HG02943 (cell line): ENCODE data around the gene LRRC10.
"Not testable (repeated sequence)": the region's sequence is repeated elsewhere in the genome, so short reads cannot be mapped to it uniquely, and the experiment has no call there.

Experiments used
- ATAC-seq: cut with Tn5 transposase; IDR thresholded peaks from one replicate; pipeline ENCODE4 v1.9.1; 2021; ENCODE audit warnings: mild to moderate bottlenecking, low read depth, moderate library complexity; ENCODE audit not compliant: unreplicated experiment

The LRRC10 gene

GRCh38 chr12:69620077-69620476 is 9.4 kb upstream of the LRRC10 start:
- ATAC-seq = no peak

- no peak for ATAC-seq
Measured at GRCh38 chr12:69619050-69619449, 8.3 kb upstream of the LRRC10 start.

GRCh38 chr12:69616025-69616424 is 5.3 kb upstream of the LRRC10 start:
- no peak for ATAC-seq

- ATAC-seq = no peak
Measured at GRCh38 chr12:69613351-69613750, 2.6 kb upstream of the LRRC10 start.

- ATAC-seq = no peak
Measured at GRCh38 chr12:69610126-69610525, 581 bp downstream of the LRRC10 start.

GRCh38 chr12:69608114-69608513 is 2.6 kb downstream of the LRRC10 start:
- no peak for ATAC-seq

GRCh38 chr12:69604275-69604674 is 6.4 kb downstream of the LRRC10 start:
- not testable (repeated sequence) for ATAC-seq

GRCh38 chr12:69603556-69603955 is 7.2 kb downstream of the LRRC10 start:
- not testable (repeated sequence) for ATAC-seq

GRCh38 chr12:69602954-69603353 is 7.8 kb downstream of the LRRC10 start:
- no peak for ATAC-seq

GRCh38 chr12:69601962-69602685 is 8.6 kb downstream of the LRRC10 start:
- ATAC-seq = no peak

- no peak for ATAC-seq
Measured at GRCh38 chr12:69600804-69601203, 9.9 kb downstream of the LRRC10 start.

GRCh38 chr12:69598174-69598753 is 12.4 kb downstream of the LRRC10 start:
- ATAC-seq = no peak

- no peak for ATAC-seq
Measured at GRCh38 chr12:69595689-69596088, 15.0 kb downstream of the LRRC10 start.

- ATAC-seq = no peak
Measured at GRCh38 chr12:69589082-69589481, 21.6 kb downstream of the LRRC10 start.

- ATAC-seq = no peak
Measured at GRCh38 chr12:69588527-69588926, 22.2 kb downstream of the LRRC10 start.

GRCh38 chr12:69585189-69586062 is 25.3 kb downstream of the LRRC10 start, which contains the start of gene CCT2:
Gene CCT2, plus strand, starts transcription at chr12:69585459. Its CDS starts 63 bp downstream, at chr12:69585522.
- ATAC-seq = peak; percentile 99

GRCh38 chr12:69583203-69583602 is 27.5 kb downstream of the LRRC10 start:
- ATAC-seq = no peak

- no peak for ATAC-seq
Measured at GRCh38 chr12:69580074-69580473, 30.6 kb downstream of the LRRC10 start.

GRCh38 chr12:69579029-69579428 is 31.7 kb downstream of the LRRC10 start:
- no peak for ATAC-seq

GRCh38 chr12:69578283-69578682 is 32.4 kb downstream of the LRRC10 start:
- no peak for ATAC-seq

- no peak for ATAC-seq
Measured at GRCh38 chr12:69575346-69575745, 35.4 kb downstream of the LRRC10 start.
